Activated T-cell treated with anti-CD3 and anti-CD28 coated beads, Interleukin-2, amount 50 U/mL, for 1 hour (primary cell): ENCODE measurements around the gene TSN.
"Not testable (repeated sequence)": the region's sequence is repeated elsewhere in the genome, so short reads cannot be mapped to it uniquely, and the experiment has no call there.

Source experiments
- DNase-seq: peaks from one replicate; pipeline ENCODE4 v3.0.0-alpha.2; 2020

TSN gene

DNA sequence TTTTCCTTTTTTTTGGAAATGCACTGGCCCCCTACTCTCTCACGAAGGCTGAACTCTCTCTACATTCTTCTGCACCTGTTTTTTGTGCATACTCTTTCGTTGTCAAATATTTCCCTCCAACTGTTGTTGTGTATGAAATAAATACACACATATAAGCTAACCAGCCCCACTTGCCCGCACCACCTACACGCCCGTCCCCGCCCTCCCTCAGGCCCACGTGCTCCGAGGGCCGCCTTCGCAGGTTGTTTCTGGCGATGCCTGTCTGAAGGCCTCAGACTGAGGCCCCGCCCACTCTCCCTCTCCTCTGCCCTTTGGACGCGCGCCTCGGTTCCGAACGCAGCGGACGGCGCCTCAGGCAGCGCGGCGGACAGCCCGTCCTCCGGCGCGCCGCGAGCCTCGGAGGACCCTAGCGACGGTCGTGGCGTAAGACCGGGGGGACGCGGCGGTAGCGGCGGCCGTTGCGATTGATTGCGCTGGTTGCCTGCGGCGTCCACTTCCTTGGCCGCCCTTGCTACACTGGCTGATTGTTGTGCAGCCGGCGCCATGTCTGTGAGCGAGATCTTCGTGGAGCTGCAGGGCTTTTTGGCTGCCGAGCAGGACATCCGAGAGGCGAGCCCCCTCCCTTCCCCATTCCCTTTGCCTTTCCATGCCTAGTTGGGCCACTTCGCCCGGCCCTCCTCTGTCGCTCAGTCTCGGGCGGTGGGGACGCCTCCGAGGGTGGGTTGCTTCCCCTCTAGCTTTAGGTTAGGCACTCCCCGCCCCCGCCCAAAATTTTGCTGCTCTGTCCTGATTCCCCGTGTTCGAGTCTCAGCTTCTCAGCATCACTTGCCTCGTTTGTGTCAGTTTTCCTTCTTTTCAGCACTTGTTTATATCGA lies at the start of gene TSN:
TSS of gene TSN (plus strand) at position 415 of the 875 bp plus-strand sequence. CDS start at position 544, 129 bp downstream.
- DNase-seq: peak; percentile 96

DNA sequence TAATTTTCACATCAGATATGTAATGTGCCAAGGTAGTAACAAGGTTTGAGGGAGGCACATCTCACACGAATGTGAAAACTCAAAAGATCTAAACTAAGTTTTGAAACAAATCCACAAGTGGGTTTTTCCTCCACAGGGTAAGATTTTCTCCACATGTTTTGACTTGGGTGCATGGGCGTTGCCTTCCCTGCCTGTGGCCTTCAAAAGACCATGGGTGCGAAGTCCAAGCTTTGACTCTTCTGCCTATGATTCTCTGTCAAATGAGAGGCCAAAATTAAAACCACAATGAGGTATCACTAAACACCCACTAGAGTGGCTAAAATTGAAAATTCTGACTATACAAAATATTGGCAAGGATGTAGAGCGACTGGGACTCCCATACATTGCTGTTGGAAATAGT lies 49.5 kb upstream of the TSN start:
- DNase-seq: no peak

DNA sequence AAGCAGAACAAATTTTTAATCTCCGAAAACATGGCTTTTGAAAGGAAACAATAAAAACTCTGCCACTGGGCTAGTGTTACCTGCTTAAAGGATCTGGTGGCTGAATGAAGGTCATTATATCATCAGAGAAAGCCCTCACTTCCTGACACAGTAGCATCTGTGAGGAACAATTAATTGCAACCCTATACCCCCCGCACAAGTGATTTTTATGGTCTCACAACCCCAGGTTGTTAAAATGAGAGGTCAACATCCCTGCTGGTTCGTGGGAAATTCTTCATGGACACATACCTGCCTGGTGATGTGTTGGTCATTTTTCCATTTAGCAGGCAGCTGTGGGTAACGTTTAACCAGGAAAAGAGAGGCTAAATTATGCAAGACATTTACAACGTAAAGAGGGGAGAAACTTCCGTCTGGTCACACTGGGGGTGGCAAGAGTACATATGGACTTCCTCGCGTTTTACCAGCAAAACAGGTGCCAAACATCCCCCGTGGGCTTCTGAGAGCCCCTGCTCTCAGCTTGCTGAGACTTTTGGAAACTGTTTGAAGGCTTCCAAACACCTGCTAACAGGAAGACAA lies 48.0 kb upstream of the TSN start:
- DNase-seq: no peak

DNA sequence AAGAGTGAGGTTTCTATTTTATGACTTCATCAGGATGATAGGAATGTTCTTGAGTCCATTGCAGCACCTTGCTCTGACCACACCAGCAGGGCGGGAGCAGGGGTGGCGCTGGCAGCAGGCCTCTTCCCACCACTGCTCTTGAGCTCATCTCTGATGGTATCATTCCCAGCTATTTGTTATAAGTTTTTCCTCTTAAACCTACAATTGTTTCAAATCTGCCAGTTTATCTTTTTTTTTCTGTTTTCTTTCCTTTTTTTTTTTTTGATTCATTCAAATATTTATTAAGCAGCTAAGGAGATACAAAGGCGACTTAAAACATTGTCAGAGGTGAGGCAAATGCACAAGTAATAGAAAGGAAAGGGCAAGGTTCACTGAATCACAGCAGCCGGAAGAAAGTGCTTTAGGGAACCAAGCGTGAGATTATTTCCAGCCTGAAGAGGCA lies 47.5 kb upstream of the TSN start:
- no peak for DNase-seq

DNA sequence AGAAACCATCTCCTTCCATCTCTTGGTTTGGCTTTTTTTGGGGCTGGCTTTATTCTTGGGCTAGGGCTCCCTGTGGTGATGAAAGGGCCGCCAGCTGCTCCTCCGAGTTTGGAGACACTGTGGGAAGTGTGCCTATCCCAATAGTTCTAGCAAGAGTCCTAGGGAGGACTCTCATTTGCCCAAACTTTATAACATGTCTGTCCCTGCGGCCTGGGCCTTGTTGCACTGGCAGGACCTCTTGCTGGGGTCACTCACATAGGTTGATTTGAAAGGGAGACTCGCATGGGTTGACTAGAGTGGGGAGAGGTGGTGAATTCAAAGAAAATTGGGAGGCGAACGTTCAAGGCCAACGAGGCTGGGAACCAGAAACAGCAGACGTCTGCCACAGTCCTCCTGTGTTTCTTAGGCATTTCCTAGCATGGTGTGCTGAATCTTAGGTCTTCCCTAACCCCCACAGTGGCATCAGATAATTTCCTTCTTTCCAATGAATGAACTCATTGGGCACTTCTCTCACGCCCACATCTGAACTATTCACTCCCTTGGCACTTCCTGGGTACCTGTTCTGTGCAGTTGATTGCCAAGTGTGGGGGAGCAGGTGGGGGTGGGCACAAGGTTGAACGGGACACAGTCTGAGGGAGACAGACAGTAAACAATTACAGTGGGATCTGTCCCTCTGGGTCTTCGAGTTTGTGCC lies 45.5 kb upstream of the TSN start:
- DNase-seq: no peak

DNA sequence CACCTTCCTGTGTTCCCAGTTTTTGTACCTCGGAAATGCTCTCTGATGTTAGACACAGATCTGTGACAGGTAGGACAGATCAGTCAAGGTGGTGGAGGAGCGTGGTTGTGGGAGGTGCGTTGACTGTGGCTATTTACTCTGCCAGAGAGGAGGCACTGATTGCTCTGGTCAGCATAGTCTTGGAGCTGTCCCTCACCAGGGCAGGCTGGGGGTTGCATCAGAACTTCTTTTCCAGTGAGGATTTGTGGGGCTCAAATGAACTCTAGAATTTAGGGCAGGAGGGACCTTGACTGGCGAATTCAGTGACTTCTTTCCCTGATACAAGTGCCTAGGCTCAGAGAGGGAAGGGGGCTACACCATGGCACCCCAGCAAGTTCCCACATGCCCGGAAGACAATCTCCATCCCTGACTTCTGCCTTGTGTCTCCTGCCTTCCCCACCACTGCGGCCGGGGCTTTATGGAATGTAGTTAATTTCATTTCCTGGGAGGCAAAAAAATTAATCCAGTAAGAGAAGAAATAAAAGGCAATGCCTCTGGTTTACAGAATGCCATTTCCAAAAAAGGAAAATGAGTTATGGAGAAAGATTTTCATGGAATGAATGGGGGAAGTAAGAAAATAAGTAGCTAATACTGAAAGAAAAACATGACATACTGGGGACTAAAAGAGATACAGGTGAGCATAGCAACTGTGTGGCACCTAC lies 44.8 kb upstream of the TSN start:
- DNase-seq: no peak

DNA sequence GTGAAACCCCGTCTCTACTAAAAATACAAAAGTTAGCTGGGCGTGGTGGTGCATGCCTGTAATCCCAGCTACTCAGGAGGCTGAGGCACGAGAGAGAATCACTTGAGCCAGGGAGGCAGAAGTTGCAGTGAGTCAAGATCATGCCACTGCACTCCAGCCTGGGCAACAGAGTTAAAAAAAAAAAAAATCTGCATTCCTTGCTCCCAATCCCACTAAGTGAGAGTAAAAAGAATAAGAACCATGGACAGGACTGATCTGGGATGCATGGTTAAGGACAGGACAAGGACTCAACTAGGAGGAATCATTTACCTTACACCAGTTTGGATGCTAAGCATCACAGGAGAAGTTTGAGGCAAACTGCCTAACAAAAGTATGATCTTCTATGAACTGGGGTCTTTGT lies 44.0 kb upstream of the TSN start:
- DNase-seq: not testable (repeated sequence)

DNA sequence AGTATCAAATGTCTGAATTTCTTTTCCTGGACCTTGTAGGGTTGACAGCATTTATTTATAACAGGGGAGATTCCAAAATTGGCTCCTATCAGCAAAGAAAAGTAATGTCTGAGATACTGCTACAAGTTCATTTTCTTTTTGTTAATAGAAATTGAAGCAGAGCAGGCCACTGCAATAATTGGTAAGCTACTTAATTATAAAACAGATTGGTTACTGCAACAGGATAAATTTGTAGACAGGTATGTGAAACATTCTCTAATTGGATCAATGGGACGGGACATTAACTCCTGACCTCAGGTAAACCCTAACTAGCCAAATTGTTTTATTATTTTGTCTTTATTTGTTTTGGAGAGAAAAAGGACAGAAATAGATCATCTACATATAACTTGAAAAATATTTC lies 39.3 kb upstream of the TSN start:
- no peak for DNase-seq

DNA sequence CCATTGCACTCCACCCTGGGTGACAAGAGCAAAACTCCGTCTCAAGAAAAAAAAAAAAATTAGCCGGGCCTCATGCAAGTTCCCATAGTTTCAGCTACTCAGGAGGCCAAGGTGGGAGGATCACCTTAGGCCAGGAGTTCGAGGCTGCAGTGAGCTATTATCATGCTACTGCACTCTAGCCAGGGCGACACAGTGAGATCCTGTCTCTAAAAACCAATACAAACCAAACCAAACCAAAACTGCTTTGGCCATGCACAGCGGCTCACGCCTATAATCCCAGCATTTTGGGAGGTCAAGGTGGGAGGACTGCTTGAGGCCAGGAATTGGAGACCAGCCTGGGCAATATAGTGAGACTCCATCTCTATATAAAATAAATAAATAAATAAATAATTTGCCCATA lies 37.9 kb upstream of the TSN start:
- peak; percentile 5 for DNase-seq

DNA sequence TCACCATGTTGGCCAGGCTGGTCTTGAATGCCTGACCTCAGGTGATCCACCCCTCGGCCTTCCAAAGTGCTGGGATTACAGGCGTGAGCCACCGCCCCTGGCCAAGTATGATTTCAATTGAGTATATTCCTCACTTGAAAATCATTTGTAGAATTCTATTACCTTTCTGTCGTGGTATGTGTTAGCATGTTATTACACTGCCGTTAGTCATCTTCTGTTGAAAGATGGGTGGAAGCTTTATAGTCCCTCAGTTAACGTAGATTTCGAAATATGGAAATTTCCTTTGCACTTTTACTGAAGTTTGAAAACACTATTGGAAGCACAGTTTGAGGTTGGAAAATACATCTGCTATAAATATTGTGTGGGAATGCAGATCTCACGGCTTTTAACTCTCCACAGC lies 33.5 kb upstream of the TSN start:
- no peak for DNase-seq

DNA sequence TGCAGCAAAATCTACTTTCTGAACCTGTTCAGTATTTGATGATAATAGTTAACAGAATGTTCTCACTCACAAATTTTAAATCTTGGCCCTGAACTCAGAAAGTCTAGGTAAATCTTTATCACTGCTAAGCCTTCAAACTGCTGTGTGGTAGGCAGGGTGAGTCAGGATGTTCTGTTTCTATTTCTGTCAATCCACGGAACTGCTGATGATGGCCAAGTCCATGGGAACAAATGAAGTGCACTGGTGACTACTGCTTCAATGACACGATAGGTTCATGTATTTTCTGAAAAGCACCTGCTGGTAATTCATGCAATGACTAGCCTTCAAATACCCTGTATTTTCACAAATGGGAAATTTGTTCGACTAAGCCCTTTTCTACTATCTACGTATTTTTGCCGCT lies 33.0 kb upstream of the TSN start:
- no peak for DNase-seq

DNA sequence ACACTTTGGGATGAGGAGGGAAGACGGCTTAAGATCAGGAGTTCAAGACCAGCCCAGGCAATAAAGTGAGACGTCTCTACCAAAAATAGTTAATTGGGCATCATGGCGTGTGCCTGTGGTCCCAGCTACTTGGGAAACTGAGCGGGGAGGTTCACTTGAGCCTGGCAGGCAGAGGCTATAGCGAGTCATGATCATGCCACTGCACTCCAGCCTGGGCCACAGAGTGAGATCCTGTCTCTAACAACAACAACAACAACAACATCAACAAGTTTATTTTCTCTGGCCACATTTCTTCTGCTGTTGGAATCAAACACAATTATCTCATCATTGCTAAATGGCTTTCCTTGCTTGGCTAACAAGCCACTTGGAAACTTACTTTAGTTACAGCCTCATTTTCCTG lies 32.1 kb upstream of the TSN start:
- DNase-seq: no peak

DNA sequence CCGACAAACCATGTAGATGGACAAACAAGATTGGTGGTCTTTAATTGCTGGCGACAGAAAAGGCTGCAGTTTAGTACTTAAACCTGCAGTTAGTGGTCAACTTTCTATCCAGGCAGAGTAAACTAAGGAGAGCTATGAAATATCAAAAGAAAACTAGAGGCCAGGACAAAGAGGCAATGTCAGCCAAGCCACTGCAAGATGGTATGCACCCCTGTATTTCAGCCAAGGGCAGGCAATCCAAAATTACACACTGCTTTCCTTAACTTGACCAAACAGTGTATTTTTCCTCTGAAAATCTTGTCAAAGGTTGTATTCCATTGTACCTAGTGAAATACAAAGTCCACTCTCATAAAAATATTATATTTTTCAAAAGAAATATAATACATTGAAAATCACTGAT lies 28.1 kb upstream of the TSN start:
- DNase-seq: no peak

DNA sequence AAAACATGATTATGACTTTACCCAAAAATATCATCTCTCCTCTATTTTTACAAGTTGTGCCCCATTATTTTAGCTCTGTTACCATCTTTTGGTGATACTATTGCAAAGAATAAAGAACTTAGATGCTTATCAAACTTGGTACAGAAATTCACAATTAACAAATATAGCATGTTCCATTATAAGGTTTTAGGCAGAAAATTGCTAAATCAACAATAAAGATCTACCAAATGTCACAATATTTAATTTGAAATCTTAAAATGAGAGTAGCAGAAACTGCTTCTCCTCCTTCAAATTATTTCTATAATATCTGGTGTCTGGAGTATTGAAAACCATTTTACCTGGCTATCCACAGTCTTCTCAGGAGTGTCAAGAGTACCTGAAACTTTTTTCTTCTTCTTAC lies 27.5 kb upstream of the TSN start:
- no peak for DNase-seq

DNA sequence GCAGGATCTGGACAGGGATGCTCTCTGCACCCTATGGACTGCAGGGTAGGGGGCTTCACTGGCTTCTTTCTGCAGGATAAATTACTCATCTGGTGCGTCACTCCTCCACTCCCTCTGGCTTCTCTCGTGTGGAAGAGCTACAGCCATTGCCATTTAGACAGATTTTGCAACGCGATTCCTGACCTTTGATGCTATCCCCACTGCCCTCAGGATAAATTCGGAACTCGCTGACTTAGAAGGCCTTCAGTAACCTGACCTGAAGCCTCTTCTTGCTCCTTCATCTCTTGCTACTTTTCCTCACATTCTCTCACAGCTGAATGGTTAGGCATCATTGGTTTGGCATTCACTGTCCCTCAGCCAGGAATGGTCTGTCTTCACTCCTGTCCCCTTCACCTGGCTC lies 24.1 kb upstream of the TSN start:
- DNase-seq: no peak

DNA sequence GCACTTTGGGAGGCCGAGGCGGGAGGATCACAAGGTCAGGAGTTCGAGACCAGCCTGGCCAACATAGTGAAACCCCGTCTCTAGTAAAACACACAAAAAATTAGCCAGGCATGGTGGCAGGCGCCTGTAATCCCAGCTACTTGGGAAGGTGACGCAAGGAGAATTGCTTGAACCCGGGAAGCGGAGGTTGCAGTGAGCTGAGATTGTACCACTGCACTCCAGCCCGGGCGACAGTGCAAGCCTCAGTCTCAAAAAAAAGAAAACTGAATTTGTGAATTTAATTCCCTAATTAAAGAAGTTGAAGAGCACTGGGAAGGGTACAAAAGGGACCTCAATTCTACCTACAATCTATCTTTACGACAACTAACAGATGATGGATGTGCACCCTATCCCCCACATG lies 20.9 kb upstream of the TSN start:
- DNase-seq: not testable (repeated sequence)

DNA sequence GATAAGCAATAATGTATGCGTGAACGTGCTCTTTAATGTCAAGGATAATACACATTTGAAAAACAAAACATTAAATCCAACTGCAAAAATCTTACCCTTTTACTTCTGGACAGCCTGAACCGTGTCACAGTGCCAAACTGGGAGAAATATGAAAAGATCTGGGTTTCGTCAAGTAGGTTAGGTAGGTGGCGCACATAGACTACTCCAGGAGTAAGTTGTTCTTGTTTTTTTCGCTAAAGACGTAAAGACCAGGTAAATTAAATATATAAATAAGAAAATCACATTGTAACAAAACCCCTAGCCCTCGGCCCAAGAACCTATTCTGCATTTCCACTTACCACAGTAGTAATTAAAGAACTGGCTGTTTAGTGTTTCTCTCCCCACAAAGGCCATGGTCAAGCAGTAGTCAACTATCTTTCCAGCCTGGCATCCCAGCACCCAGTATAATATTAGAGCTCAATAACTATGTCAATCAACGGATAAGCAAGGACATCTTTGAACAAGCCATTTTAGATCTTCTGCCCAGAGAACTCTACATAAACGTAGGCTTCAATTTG lies 19.9 kb upstream of the TSN start:
- DNase-seq: no peak

DNA sequence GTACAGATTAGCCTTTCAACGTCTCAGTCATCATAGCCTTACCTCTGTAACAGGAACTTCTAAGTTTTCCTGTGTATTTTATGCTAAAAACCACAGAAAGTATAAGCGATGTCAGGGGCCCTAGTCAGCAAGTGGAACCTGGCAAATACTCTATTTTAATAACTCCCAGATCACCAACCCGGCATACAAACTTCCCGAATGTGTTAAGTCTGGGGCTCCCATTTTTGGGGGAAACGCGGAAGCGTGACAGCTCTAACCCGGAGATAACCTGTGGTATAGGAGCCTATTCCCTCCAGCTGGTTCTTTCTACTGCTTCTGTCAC lies 19.4 kb upstream of the TSN start:
- DNase-seq: no peak

DNA sequence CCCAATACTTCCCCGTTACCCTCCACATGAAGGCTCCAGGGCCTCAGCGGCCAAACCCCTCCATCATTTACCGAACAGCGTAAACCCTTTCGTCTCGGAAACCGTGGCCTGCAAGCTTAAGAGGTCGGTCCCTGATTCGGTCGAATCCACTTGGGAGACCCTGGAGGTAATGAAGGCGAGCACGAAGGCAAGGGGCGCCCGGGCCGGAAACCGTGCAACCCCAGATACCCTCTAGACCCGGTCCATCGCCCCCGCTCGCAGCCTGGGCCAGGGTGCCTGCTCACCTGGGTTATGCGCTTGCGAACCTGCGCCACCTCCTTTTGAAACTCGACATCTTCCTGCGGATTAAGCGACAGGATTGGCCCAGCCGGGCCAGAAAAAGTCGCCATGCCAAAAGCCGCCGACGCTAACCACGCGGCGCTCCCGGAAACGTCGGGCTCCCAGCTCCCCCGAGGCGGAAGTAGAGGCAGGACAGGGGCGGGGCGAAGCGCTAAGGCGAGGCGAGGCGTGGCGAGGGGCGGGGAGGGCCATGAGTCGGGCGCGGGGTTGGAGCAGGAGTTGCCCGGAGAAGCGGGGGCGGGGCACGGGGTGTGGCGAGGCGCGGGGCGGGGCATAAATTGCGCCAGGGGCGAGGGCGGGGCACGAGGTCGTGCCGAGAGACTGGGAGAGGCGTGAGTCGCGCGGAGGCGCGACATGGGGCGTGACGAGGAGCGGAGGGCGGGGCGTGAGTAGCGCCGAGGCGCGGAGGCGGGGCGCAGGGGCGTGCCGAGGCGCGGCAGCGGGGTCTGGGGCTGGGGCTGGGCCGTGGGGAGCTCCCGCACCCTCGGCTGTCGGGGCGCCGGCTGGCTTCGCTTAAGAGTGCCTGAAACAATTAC lies 18.8 kb upstream of the TSN start, which contains the start of gene NIFK:
TSS of gene NIFK (minus strand) at position 414 of the 875 bp plus-strand sequence. CDS start at position 389, 25 bp downstream.
- peak; percentile 100 for DNase-seq

DNA sequence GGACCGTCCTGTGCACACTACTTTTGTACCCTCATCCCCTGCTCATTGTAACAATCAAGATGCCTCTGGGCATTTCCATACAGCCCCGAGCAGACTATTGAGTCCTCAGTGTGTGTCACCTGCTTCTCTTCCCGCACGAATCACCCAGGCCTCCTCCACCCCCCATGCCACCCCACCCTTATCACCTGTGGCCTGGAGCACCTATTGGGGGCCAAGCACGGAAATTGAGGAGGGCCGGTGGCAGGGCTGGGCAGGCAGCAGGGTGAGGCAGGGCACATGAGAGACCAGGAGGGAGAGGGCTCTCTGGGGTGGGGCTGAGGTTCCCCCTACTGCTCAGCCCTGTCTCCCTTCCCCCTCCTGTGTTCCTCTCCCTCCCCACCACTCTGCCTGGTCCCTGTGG lies 14.5 kb upstream of the TSN start:
- no peak for DNase-seq

DNA sequence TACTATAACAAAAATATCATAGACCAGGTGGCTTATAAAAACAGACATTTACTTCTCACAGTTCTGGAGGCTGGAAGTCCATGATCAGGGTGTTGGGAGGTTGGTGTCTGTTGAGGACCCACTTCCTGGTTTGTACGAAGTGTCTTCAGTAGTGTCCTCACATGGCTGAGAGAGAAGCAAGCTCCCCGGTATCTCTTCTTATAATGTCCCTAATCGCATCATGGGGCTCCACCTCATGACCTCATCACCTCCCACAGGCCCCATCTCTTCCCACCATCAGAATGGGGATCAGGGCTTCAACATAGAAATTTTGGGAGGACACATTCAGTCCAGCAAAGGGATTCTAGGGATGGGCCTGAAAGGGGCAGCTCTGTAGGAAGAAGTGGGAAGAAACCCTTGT lies 14.0 kb upstream of the TSN start:
- DNase-seq: no peak

DNA sequence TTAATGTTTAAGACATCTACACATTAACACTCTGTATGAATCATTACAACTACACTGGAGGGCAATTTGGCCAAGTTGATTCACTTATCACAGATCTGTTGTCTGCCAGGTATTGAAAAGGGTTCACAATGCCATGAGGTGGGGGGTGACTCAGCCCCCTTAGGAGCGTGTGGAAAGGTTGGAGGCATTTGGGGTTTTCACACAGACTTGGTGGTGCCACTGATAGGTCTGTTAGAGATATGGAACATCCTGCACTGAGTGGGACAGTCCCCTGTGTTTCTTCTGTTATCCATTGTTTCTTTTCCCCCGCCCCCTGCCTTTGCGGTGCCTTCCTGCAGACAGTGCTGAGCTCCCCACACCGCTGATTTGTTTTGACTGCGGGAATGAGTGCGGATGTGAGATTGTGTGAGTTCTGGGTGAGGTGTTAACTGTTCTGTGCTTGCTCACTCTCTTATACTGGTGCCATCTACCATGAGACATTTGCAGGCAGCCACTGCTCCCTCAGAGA lies 9.3 kb upstream of the TSN start:
- no peak for DNase-seq
